ENCODE data around the gene OR6C70. TPM values are rescaled to one million over a fixed set of nuclear protein-coding genes. Genes with fewer than 3 reads are reported as not detected.

OR6C70 gene
- total and polyA plus RNA-seq, 2 donors from 2014 or later: not detected

DNA sequence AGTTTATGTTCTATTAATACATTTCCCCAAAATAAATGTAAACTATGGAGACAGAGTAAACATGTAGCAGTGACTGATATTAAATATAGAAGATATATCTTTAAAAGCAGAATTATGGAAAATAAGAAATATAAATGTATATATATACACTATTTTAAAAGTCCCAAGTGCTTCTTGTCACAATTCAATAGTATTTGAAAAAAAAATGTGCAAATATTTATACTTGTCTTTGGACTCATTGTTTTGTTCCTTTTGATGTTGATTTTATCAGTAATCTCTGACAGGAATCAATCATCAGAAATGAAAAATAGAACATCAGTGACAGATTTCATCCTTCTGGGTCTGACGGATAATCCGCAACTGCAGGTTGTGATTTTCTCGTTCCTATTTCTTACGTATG, 44.0 kb downstream of the OR6C70 start, which contains the start of gene OR6C76:
Gene OR6C76 (plus strand): TSS at position 301 of the 400 bp plus-strand sequence. CDS start 0 bp downstream, at position 301.
- intact Hi-C loops (cut with DNase I): no loop called here
- FAIRE-seq (no peak), DNase-seq (no peak)

DNA sequence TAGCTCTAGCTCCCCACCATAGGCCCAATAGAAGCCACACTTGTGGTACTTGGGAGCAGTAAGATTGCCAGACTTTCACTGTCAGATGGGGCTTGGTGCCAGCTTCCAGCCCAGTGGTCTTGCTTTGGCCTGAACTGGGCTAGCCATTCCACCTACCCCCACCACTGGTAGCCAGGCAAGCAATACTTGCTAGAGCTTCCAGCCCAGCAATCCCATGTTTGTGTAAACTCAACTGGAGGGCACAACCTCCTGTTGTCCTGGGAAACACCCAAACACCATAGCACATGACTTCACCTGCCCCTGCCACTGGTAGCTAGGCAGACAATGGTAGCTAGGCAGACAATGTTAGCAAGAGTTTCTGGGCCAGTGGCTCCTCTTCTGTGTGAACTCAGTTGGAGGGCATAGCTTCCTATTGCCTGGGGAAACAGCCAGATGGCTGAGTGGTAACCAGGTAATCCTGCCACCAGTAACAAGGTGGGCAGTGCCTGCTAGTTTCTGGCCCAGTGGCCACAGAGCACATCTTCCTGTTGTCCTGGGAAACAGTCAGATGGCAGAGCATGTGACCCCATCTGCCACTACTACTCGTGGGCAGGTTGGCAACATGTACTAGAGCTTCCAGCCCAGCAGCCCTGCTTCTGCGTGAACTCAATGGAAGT, 49.5 kb downstream of the OR6C70 start:
- Histone ChIP-seq H3K9me3 (ENCODE audit: control insufficient read depth in 2 of 3, insufficient read depth in 1 of 3, low read length in 3 of 3) (peaks cover 0 to 1% (median 0%) of the 10 kb centered on the region in 3 donors), H3K27me3 (ENCODE audit: control insufficient read depth, insufficient read depth, low read length) (no peaks in the 10 kb centered on the region), H3K4me1 (ENCODE audit: control insufficient read depth in 2 of 3, insufficient read depth in 2 of 3, low read depth in 1 of 3, low read length in 3 of 3) (no peaks in the 10 kb centered on the region), H3K27ac (ENCODE audit: low read depth in 2 of 2, low read length in 2 of 2) (no peak overlapping the region), H3K4me3 (ENCODE audit: low read length in 3 of 3) (no peak overlapping the region), H3K36me3 (ENCODE audit: control insufficient read depth in 2 of 3, insufficient read depth in 3 of 3, low read length in 3 of 3) (no peaks in the 10 kb centered on the region), H3K9ac (ENCODE audit: low read length in 3 of 3) (no peak overlapping the region)
- intact Hi-C loops (cut with DNase I): no loop called here
- FAIRE-seq (no peak), DNase-seq (no peak)
- TF ChIP-seq, protein P1, sequence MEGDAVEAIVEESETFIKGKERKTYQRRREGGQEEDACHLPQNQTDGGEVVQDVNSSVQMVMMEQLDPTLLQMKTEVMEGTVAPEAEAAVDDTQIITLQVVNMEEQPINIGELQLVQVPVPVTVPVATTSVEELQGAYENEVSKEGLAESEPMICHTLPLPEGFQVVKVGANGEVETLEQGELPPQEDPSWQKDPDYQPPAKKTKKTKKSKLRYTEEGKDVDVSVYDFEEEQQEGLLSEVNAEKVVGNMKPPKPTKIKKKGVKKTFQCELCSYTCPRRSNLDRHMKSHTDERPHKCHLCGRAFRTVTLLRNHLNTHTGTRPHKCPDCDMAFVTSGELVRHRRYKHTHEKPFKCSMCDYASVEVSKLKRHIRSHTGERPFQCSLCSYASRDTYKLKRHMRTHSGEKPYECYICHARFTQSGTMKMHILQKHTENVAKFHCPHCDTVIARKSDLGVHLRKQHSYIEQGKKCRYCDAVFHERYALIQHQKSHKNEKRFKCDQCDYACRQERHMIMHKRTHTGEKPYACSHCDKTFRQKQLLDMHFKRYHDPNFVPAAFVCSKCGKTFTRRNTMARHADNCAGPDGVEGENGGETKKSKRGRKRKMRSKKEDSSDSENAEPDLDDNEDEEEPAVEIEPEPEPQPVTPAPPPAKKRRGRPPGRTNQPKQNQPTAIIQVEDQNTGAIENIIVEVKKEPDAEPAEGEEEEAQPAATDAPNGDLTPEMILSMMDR (IDR thresholded peaks at IDR 0.05; ENCODE audit: borderline replicate concordance, extremely low read depth, insufficient read depth): no peak

More for the DNA sequence above, 44.0 kb downstream of the OR6C70 start, which contains the start of gene OR6C76:
- no peak within 1 kb of the TSS for H3K27ac ChIP-seq (ENCODE audit: low read depth in 2 of 2, low read length in 2 of 2)
- H3K27me3 ChIP-seq (ENCODE audit: control insufficient read depth, insufficient read depth, low read length): no peaks in the 10 kb centered on the region
- no peak within 1 kb of the TSS for H3K4me3 ChIP-seq (ENCODE audit: low read length in 3 of 3)
- no peaks in the 10 kb centered on the region for H3K9me3 ChIP-seq (ENCODE audit: control insufficient read depth in 2 of 3, insufficient read depth in 1 of 3, low read length in 3 of 3)
- no peak within 1 kb of the TSS for H3K9ac ChIP-seq (ENCODE audit: low read length in 3 of 3)
- H3K36me3 ChIP-seq (ENCODE audit: control insufficient read depth in 2 of 3, insufficient read depth in 3 of 3, low read length in 3 of 3): no peaks in the 10 kb centered on the region
- TF ChIP-seq, protein P1 (IDR thresholded peaks at IDR 0.05; ENCODE audit: borderline replicate concordance, extremely low read depth, insufficient read depth): no peak
- no peaks in the 10 kb centered on the region for H3K4me1 ChIP-seq (ENCODE audit: control insufficient read depth in 2 of 3, insufficient read depth in 2 of 3, low read depth in 1 of 3, low read length in 3 of 3)

Other genes starting within 250 kb of the OR6C70 start
- gene OR10A7, start 249.1 kb downstream of the OR6C70 start, total RNA-seq: not detected
- gene OR10A7, start 249.1 kb downstream of the OR6C70 start, polyA plus RNA-seq (ENCODE audit: insufficient read depth, low read depth, low replicate concordance): not detected
- gene OR6C74, start 225.5 kb downstream of the OR6C70 start, total RNA-seq: not detected
- not detected for gene OR6C74, start 225.5 kb downstream of the OR6C70 start, polyA plus RNA-seq (ENCODE audit: insufficient read depth, low read depth, low replicate concordance)
- gene OR6C6, start 173.6 kb downstream of the OR6C70 start, total RNA-seq: not detected
- not detected for gene OR6C6, start 173.6 kb downstream of the OR6C70 start, polyA plus RNA-seq (ENCODE audit: insufficient read depth, low read depth, low replicate concordance)
- gene OR6C1, start 155.8 kb downstream of the OR6C70 start, total RNA-seq: not detected
- gene OR6C1, start 155.8 kb downstream of the OR6C70 start, polyA plus RNA-seq (ENCODE audit: insufficient read depth, low read depth, low replicate concordance): not detected
- gene OR6C3, start 139.4 kb downstream of the OR6C70 start, total RNA-seq: not detected
- not detected for gene OR6C3, start 139.4 kb downstream of the OR6C70 start, polyA plus RNA-seq (ENCODE audit: insufficient read depth, low read depth, low replicate concordance)
- not detected for gene OR6C75, start 107.2 kb downstream of the OR6C70 start, total RNA-seq
- gene OR6C75, start 107.2 kb downstream of the OR6C70 start, polyA plus RNA-seq (ENCODE audit: insufficient read depth, low read depth, low replicate concordance): not detected
- not detected for gene OR6C65, start 69.6 kb downstream of the OR6C70 start, total RNA-seq
- not detected for gene OR6C65, start 69.6 kb downstream of the OR6C70 start, polyA plus RNA-seq (ENCODE audit: insufficient read depth, low read depth, low replicate concordance)
- gene OR6C76, start 43.9 kb downstream of the OR6C70 start, total RNA-seq: not detected
- gene OR6C76, start 43.9 kb downstream of the OR6C70 start, polyA plus RNA-seq (ENCODE audit: insufficient read depth, low read depth, low replicate concordance): not detected
- not detected for gene OR6C2, start 26.1 kb downstream of the OR6C70 start, total RNA-seq
- not detected for gene OR6C2, start 26.1 kb downstream of the OR6C70 start, polyA plus RNA-seq (ENCODE audit: insufficient read depth, low read depth, low replicate concordance)
- not detected for gene OR6C68, start 22.2 kb upstream of the OR6C70 start, total RNA-seq
- gene OR6C68, start 22.2 kb upstream of the OR6C70 start, polyA plus RNA-seq (ENCODE audit: insufficient read depth, low read depth, low replicate concordance): not detected
- not detected for gene OR6C4, start 79.5 kb upstream of the OR6C70 start, total RNA-seq
- not detected for gene OR6C4, start 79.5 kb upstream of the OR6C70 start, polyA plus RNA-seq (ENCODE audit: insufficient read depth, low read depth, low replicate concordance)
- not detected for gene OR2AP1, start 102.3 kb upstream of the OR6C70 start, total RNA-seq
- gene OR2AP1, start 102.3 kb upstream of the OR6C70 start, polyA plus RNA-seq (ENCODE audit: insufficient read depth, low read depth, low replicate concordance): not detected
- not detected for gene OR10P1, start 166.8 kb upstream of the OR6C70 start, total RNA-seq
- gene OR10P1, start 166.8 kb upstream of the OR6C70 start, polyA plus RNA-seq (ENCODE audit: insufficient read depth, low read depth, low replicate concordance): not detected
- gene ITGA7, start 237.8 kb upstream of the OR6C70 start, total RNA-seq: 66.3 TPM
- gene ITGA7, start 237.8 kb upstream of the OR6C70 start, polyA plus RNA-seq (ENCODE audit: insufficient read depth, low read depth, low replicate concordance): 26.2 TPM
- 116 TPM for gene BLOC1S1, start 245.9 kb upstream of the OR6C70 start, total RNA-seq
- gene BLOC1S1, start 245.9 kb upstream of the OR6C70 start, polyA plus RNA-seq (ENCODE audit: insufficient read depth, low read depth, low replicate concordance): 451 TPM